CD14-positive monocyte (primary cell): ENCODE results near the gene PPP3CA. TPM values are rescaled to one million over a fixed set of nuclear protein-coding genes. Genes with fewer than 3 reads are reported as not detected.

Experiments
- DNase-seq, 3 donors: peaks; one replicate each; pipeline ENCODE4 v3.0.0-alpha.2; 2011 to 2022
- H2AFZ ChIP-seq: 2 replicates; pipeline ENCODE4 v1.6.0; 2012; ENCODE audit warnings: mild to moderate bottlenecking, low read depth, low read length, inconsistent platforms; ENCODE audit not compliant: insufficient read depth, poor library complexity, severe bottlenecking
- H3K27ac ChIP-seq, 2 donors: 1 replicate in 1 of 2; 2 replicates in 1 of 2; pipeline ENCODE4 v1.5.1; 2012 to 2013; ENCODE audit warnings: low read length in 2 of 2, control low read depth in 1 of 2, inconsistent platforms in 1 of 2, low read depth in 1 of 2, mild to moderate bottlenecking in 1 of 2
- H3K27me3 ChIP-seq, 2 donors: one replicate each; pipeline versions ENCODE4 v1.6.0 to v1.6.1; 2011 to 2013; ENCODE audit warnings: low read length in 2 of 2; ENCODE audit not compliant: control insufficient read depth in 2 of 2, insufficient read depth in 2 of 2
- H3K36me3 ChIP-seq, 2 donors: replicated peaks in 1 of 2; 1 replicate in 1 of 2; 2 replicates in 1 of 2; pipeline versions ENCODE4 v1.5.1 to v1.6.1; 2012 to 2013; ENCODE audit warnings: low read length in 2 of 2, control low read depth in 1 of 2, inconsistent platforms in 1 of 2, mild to moderate bottlenecking in 1 of 2; ENCODE audit not compliant: insufficient read depth in 2 of 2, control insufficient read depth in 1 of 2
- H3K4me1 ChIP-seq, 2 donors: 1 replicate in 1 of 2; 2 replicates in 1 of 2; pipeline versions ENCODE4 v1.5.1 to v1.6.1; 2012 to 2013; ENCODE audit warnings: low read length in 2 of 2, control low read depth in 1 of 2, inconsistent platforms in 1 of 2, mild to moderate bottlenecking in 1 of 2, moderate library complexity in 1 of 2; ENCODE audit not compliant: insufficient read depth in 2 of 2, control insufficient read depth in 1 of 2
- H3K4me2 ChIP-seq: replicated peaks from 2 replicates; pipeline ENCODE3; 2012; ENCODE audit warnings: low read length, moderate library complexity, mild to moderate bottlenecking; ENCODE audit not compliant: poor library complexity, severe bottlenecking; ENCODE audit errors: extremely low read depth
- H3K4me3 ChIP-seq, 3 experiments: fragments of 200-600 bp in 1 of 3; sonication (generic) in 1 of 3; replicated peaks in 1 of 3; 1 replicate in 2 of 3; 2 replicates in 1 of 3; pipeline ENCODE4 v1.5.1; 2011 to 2013; ENCODE audit warnings: low read length in 3 of 3, mild to moderate bottlenecking in 3 of 3, control low read depth in 2 of 3, low read depth in 2 of 3, inconsistent platforms in 1 of 3, moderate library complexity in 1 of 3
- H3K79me2 ChIP-seq: 2 replicates; pipeline ENCODE4 v1.6.0; 2012; ENCODE audit warnings: mild to moderate bottlenecking, control low read depth, inconsistent platforms, low read length, moderate library complexity; ENCODE audit not compliant: insufficient read depth
- H3K9ac ChIP-seq: 2 replicates; pipeline ENCODE4 v1.6.0; 2017; ENCODE audit warnings: low read length, mild to moderate bottlenecking; ENCODE audit not compliant: insufficient read depth, poor library complexity, severe bottlenecking
- H3K9me3 ChIP-seq, 2 donors: replicated peaks in 1 of 2; 1 replicate in 1 of 2; 2 replicates in 1 of 2; pipeline versions ENCODE4 v1.5.1 to v1.6.1; 2012 to 2013; ENCODE audit warnings: low read length in 2 of 2, control low read depth in 1 of 2; ENCODE audit not compliant: control insufficient read depth in 1 of 2, insufficient read depth in 1 of 2
- H4K20me1 ChIP-seq: 2 replicates; pipeline ENCODE4 v1.6.0; 2012; ENCODE audit warnings: mild to moderate bottlenecking, low read length, control low read depth, moderate library complexity; ENCODE audit not compliant: insufficient read depth
- H3K27ac Mint-ChIP-seq, 7 donors: one replicate each; pipeline ENCODE4 v1.8.0; 2020; ENCODE audit warnings: mild to moderate bottlenecking in 7 of 7, mixed read lengths in 7 of 7, moderate library complexity in 6 of 7, inconsistent platforms in 2 of 7
- H3K27me3 Mint-ChIP-seq, 3 donors: one replicate each; pipeline ENCODE4 v1.8.0; 2021 to 2022; ENCODE audit warnings: low read depth in 3 of 3, mild to moderate bottlenecking in 3 of 3, mixed read lengths in 3 of 3, moderate library complexity in 3 of 3, inconsistent platforms in 1 of 3
- H3K36me3 Mint-ChIP-seq, 2 donors: one replicate each; pipeline ENCODE4 v1.8.0; 2020; ENCODE audit warnings: mixed read lengths in 2 of 2, inconsistent platforms in 1 of 2, mild to moderate bottlenecking in 1 of 2
- H3K4me1 Mint-ChIP-seq: one replicate; pipeline ENCODE4 v1.8.0; 2020; ENCODE audit warnings: mild to moderate bottlenecking, mixed read lengths
- H3K4me3 Mint-ChIP-seq, 2 donors: one replicate each; pipeline ENCODE4 v1.8.0; 2020; ENCODE audit warnings: mild to moderate bottlenecking in 2 of 2, mixed read lengths in 2 of 2, moderate library complexity in 1 of 2
- H3K9me3 Mint-ChIP-seq, 7 donors: one replicate each; pipeline ENCODE4 v1.8.0; 2020 to 2022; ENCODE audit warnings: mixed read lengths in 7 of 7, mild to moderate bottlenecking in 6 of 7, moderate library complexity in 6 of 7, inconsistent platforms in 2 of 7
- CTCF ChIP-seq: fragments of 200-600 bp; IDR thresholded peaks from one replicate; pipeline ENCODE4 v1.8.0; 2022; ENCODE audit warnings: antibody characterized with exemption, mild to moderate bottlenecking
- WGBS: methylation state at CpG from one replicate; pipeline ENCODE4 v1.1.5; 2013; ENCODE audit warnings: missing lambda C conversion rate; ENCODE audit not compliant: insufficient coverage; 5-methylcytosine and 5-hydroxymethylcytosine counted together
- intact Hi-C, 2 donors: fragments of 100-400 bp; cut with micrococcal nuclease; formaldehyde crosslinking; loops; one replicate each; pipeline versions ENCODE4 v1.15.0 to v1.15.1; 2023
- polyA plus RNA-seq, 3 donors: library from polyadenylated mRNA; depleted of rRNA in 1 of 3; unstranded in 2 of 3; stranded (reverse) in 1 of 3; fragments of 300-500 nt in 2 of 3; fragments of >200 nt in 1 of 3; fragmentation: Illumina TruSeq in 2 of 3; gene quantifications; 1 replicate in 2 of 3; 2 replicates in 1 of 3; pipeline ENCODE4 v1.2.3, GENCODE V29; 2012 to 2021

The PPP3CA gene
- polyA plus RNA-seq, 3 donors = 5.1 to 9.7 (median 8.9) TPM

GRCh38 chr4:101050088-101050836, 297.1 kb downstream of the PPP3CA start:
- no peaks in the 10 kb centered on the region for H4K20me1 ChIP-seq
- no peak overlapping the region for H3K27ac ChIP-seq
- no peak overlapping the region for H3K4me2 ChIP-seq
- H3K27me3 Mint-ChIP-seq = no peaks in the 10 kb centered on the region
- DNase-seq = no peak
- TF ChIP-seq CTCF = no peak
- H3K4me1 ChIP-seq = no peaks in the 10 kb centered on the region
- intact Hi-C loops = no loop called here
- no peak overlapping the region for H3K4me3 ChIP-seq
- peak overlapping the region in 1 of 7 donors; percentile 80 for H3K27ac Mint-ChIP-seq
- WGBS = no CpG with 5 or more reads among the region's 6 CpGs
- no peaks in the 10 kb centered on the region for H3K4me1 Mint-ChIP-seq
- H3K36me3 Mint-ChIP-seq = peaks cover 9 to 21% of the 10 kb centered on the region in 2 donors
- no peaks in the 10 kb centered on the region for H3K79me2 ChIP-seq
- no peak overlapping the region for H3K9ac ChIP-seq
- H3K9me3 ChIP-seq = no peaks in the 10 kb centered on the region
- H2AFZ ChIP-seq = no peak overlapping the region
- H3K4me3 Mint-ChIP-seq = no peak overlapping the region
- no peaks in the 10 kb centered on the region for H3K9me3 Mint-ChIP-seq
- peaks cover 4 to 13% of the 10 kb centered on the region in 2 donors for H3K36me3 ChIP-seq
- H3K27me3 ChIP-seq = no peaks in the 10 kb centered on the region

- Mint-ChIP-seq H3K27me3 (no peaks in the 10 kb centered on the region), H3K9me3 (no peaks in the 10 kb centered on the region), H3K36me3 (peaks cover 13 to 27% of the 10 kb centered on the region in 2 donors), H3K4me1 (no peaks in the 10 kb centered on the region), H3K4me3 (no peak overlapping the region), H3K27ac (no peak overlapping the region)
- H3K79me2 ChIP-seq = no peaks in the 10 kb centered on the region
- H3K4me2 ChIP-seq = no peak overlapping the region
- H2AFZ ChIP-seq = no peak overlapping the region
- no peaks in the 10 kb centered on the region for H3K9me3 ChIP-seq
- H3K9ac ChIP-seq = no peak overlapping the region
- H3K36me3 ChIP-seq = peaks cover 4 to 20% of the 10 kb centered on the region in 2 donors
- no peaks in the 10 kb centered on the region for H3K4me1 ChIP-seq
- no peak overlapping the region for H3K27ac ChIP-seq
- H3K27me3 ChIP-seq = no peaks in the 10 kb centered on the region
- H3K4me3 ChIP-seq = no peak overlapping the region
- no peaks in the 10 kb centered on the region for H4K20me1 ChIP-seq
- no peak for DNase-seq
- TF ChIP-seq CTCF = no peak
- WGBS = no CpG with 5 or more reads among the region's 5 CpGs
- intact Hi-C loops = no loop called here
These were observed 297.8 kb downstream of the PPP3CA start for GRCh38 chr4:101049549-101050001.
